ENCODE results near the gene LAPTM4A.
"Not testable (repeated sequence)": the region's sequence is repeated elsewhere in the genome, so short reads cannot be mapped to it uniquely, and the experiment has no call there.

The LAPTM4A gene

GRCh38 chr2:20051532-20052228 is at the start of gene LAPTM4A:
LAPTM4A (minus strand) TSS chr2:20051628; CDS start chr2:20051520, 108 bp downstream.
- peak; percentile 95 to 99 (median 98) for DNase-seq
- intact Hi-C loops (cut with DNase I), result loop anchor here (2.0 to 10.0 kb wide), 2 partner anchors 61 to 147 kb away; partner anchors contain the start of genes TTC32 and WDR35

DNA sequence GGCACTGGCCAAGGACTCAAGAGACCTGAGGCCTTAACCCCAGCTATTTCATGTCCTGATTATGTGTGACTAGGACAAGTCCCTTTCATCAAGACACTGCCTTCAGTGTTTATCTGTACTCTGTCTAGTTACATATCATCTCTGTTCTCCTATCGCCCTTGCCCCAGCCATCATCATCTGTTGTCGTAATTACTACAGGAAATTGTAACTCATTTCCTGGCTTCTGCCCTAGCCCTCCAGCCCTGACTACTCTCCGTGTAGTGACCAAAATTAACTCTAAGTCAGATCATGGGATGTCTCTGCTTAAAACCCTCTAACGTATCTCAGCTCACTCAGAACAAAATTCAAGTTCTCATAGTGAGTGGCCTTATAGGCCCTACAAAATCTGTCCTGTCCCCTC is 49.3 kb upstream of the LAPTM4A start:
- intact Hi-C loops (cut with DNase I), result no loop called here
- DNase-seq, result no peak

DNA sequence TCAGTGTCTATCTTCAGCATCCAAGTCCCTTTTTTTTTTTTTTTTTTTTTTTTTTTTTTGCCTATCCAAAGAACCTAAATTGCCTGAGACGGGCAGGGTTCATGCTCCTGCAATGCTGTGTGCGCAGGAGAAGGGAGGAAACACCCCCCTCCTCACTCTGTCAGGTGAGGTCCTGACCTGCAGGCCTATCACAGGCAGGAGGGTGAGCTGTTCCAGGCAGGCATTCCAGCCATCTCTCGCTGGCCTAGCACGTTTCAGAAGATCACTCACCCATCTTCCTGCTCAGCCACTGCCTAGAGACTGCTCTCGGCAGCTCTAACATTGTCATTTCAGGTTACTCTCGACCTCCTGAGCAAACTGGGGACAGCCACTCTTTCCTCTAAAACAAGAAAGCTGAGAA is 48.4 kb upstream of the LAPTM4A start:
- no peak for DNase-seq
- intact Hi-C loops (cut with DNase I), result no loop called here

DNA sequence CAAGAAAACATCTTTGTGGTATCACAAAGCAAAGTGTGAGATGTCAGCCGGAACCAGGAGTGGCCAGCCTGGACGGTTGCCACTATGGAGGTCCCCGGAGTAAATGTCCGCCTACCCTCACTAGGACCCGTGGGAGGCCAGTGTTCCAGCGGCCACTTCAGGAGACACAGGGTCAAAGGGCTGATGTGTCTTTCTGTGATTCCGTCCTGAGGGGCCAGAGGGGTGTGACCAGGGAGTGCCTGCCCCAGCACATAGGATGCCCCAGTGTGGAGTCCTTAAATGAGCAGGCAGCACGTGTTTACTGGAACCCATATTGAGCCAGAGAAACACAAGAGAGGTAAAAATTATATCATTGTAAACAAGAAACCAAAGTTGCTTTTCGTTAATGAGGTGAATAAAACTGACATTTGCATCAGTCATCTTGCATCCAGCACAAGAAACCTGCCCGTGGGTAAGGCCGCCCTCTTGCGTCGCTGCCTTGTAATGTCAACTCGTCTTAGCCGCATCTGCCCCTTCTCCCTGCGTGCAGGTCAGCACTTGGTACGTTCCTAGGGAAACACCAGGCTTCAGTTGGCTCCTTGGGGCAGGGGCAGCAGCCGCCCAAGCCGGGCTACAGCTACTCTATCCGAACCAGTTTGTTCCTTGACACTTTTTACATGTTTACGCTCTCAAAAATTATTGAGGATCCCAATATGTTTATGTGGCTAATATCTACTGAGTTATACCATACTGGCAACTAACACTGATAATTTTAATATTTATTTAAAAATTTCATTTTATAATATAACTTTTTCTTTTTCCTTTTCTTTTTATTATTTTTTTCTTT is 46.7 kb upstream of the LAPTM4A start:
- peak; percentile 60 to 92 (median 84) for DNase-seq
- intact Hi-C loops (cut with DNase I), result no loop called here

DNA sequence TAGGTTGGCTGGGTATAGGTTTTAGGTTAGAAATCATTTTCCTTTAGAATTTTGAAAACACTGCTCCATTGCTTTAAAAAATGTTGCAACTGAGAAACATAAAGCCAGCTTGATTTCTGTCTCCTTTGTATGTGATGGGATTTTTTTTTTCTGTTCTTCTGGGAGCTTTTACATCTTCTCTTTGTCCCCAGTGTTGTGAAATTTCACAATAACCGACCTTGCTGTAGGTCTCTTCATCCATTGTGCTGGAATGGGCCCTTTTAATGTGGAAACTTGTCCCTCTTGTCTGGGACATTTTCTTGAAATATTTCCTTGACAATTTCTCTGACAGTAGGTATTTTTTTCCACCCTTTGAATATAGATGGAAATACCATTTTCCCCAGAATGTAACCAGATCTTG is 44.0 kb upstream of the LAPTM4A start:
- DNase-seq, result no peak
- intact Hi-C loops (cut with DNase I), result no loop called here

- intact Hi-C loops (cut with DNase I), result no loop called here
- no peak for DNase-seq
These were observed 43.5 kb upstream of the LAPTM4A start for GRCh38 chr2:20094955-20095354.

DNA sequence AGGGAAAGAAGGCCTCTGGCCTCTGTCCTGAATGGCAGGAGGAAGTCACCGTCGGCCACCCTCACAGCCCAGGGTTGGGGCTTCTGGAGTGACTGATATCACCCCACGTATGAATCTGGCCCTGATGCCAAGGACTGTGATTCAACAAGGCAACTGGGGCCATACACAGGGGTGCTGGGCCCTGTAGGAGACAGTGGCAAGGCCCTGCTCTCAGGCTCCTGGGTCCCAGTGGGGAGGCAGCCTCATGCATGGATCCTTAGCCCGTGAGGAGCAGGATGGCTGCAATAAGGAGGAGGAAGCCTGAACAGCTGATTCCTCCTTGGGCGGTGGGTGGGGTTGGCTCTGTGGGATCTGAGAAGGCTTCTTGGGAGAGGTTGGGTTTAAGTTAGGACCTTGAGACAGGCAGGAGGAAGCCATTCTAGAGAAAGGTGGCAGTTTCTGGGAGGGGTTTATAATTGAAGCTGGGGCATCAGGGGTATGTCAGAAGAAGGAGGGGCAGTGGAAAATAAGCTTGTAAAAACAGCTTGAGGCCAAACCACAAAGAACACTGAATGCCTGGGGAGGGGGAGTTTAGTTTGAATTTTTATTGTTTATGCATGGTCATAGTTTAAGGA is 42.8 kb upstream of the LAPTM4A start:
- DNase-seq, result no peak
- intact Hi-C loops (cut with DNase I), result no loop called here

GRCh38 chr2:20093263-20094141 is 42.1 kb upstream of the LAPTM4A start:
- peak in 5 of 42 donors; percentile 15 to 46 (median 16) for DNase-seq
- intact Hi-C loops (cut with DNase I), result no loop called here

DNA sequence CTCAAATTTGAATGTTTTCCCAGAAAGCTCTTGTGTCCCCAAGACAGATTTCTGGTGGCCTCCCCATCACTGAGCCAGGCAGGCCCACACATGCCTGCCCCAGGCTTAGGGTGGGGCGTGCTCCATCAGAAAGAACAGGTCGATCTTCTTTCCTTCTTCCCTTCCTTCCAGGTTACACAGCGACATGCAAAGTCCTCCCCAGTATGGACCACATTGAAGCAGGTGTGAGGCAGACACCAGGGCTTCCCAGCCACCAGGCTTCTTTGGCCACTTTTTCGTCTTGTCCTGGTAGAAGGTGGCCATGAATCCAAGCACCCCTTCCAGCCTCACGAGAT is 41.4 kb upstream of the LAPTM4A start:
- DNase-seq, result no peak
- intact Hi-C loops (cut with DNase I), result no loop called here

DNA sequence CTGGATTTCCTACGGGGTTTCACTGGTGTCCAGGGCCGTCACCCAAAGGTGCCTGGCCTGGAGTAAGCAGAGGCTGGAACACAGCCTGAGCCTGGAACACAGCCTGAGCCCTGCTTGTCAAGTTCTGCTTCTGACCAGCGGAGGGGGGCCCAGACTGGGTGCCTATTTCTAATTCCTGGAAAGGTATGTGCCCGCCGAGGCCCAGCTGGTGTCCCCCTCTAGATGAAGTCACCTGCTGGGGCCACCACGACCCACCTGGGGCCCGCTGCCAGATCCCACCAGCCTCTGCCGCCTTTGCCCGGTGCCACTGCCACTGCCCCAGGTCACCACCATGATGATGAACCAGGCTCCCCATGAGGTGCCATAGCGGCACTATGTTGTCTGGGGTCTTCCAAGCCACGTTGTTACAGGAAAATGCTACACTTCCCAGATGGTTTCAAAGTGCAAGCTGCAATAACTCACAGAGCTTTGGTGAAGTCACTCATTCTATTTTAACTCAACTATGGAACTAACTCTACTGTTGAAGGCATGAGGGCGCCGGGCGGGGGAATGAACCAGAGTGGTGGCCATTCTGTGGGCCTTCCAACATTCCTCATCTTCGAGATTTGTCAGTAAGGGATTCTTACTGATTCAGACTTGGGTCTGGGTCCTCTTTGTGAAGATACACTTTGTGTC is 40.9 kb upstream of the LAPTM4A start:
- intact Hi-C loops (cut with DNase I), result no loop called here
- no peak for DNase-seq

DNA sequence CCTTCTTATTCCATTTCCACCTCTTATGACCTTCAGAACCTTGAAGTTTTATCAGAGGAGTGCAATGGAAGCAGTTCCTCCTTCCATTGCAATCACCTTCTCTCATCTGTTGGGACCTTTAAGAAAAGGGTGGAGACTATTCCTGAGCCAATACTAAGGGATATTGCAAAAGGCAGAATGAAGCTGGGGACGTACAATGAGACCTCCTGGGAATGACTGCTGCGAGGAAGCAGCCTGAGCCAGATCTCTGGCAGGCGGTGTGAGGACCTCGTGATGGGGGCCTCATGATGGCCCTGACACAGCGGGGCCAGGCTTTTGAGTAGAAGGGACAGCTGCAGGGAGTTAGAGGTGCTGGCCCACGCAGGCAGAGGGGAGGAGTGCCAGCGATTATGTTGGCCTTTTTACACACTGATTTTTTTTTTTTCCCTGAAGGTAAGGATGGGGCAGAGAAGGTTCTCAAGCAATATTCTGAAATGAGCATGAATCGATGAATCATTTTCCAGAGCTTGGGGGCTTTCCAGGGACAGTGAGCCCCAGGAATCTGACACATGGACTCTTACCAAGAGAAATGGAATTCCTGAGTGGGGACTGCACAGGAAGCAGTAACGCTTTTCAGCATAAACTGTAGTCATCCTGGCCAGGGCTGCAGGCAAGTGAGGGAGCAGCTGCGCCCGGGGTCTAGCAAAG is 40.0 kb upstream of the LAPTM4A start:
- intact Hi-C loops (cut with DNase I), result no loop called here
- DNase-seq, result no peak

- intact Hi-C loops (cut with DNase I), result no loop called here
- DNase-seq, result no peak
These were observed 38.5 kb upstream of the LAPTM4A start for GRCh38 chr2:20089715-20090464.

DNA sequence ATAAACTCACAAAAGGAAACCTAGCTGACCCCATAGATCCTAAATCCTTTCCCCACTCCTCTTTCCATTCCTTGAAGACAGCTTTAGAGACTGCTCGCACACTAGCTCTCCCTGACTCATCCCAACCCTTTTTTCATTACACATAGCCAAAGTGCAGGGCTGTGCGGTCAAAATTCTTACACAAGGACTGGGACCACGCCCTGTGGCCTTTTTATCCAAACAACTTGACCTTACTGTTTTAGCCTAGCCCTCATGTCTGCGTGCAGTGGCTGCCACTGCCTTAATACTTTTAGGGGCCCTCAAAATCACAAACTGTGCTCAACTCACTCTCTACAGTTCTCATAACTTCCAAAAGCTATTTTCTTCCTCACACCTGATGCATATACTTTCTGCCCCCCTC is 34.5 kb upstream of the LAPTM4A start:
- DNase-seq; intact Hi-C loops (cut with DNase I): not testable (repeated sequence)

DNA sequence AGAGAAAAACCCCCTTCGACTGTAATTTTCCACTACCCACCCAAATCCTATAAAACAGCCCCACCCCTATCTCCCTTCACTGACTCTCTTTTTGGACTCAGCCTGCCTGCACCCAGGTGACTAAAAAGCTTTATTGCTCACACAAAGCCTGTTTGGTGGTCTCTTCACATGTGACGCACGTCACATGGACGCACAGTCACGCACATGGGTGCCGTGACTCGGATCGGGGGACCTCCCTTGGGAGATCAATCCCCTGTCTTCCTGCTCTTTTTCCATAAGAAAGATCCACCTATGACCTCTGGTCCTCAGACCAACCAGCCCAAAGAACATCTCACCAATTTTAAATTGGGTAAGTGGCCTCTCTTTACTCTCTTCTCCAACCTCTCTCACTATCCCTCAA is 31.4 kb upstream of the LAPTM4A start:
- DNase-seq; intact Hi-C loops (cut with DNase I): not testable (repeated sequence)

GRCh38 chr2:20081841-20082240 is 30.4 kb upstream of the LAPTM4A start:
- no peak for DNase-seq
- intact Hi-C loops (cut with DNase I), result no loop called here

DNA sequence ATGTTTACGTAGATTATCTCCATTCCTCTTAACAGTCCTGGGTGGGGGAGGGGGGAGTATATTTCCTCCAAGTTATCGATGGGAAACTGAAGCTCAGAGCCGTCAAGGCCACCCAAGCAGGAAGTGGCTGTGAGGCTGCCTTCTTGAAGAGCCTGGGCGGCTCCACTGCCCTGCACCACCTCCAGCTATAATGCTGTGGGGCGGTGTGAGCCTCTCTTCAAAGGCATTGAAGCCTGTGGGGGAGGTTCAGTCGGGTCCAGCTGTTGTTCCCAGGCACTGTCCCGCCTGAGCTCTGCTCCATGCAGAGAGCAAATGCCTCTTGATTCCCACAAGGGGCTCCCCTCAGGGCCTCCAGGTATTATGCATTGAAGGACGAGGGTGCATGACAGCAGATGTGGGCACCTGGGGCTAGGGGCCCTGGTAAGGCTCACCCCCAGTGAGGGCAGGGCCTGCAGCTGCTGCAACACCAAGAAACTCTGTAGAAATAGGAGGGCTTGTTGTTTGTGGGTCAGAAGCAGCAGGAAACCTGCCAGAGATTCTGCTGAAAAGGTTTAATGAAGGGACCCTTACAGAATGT is 29.5 kb upstream of the LAPTM4A start:
- no peak for DNase-seq
- intact Hi-C loops (cut with DNase I), result no loop called here

- intact Hi-C loops (cut with DNase I), result no loop called here
These were observed 29.0 kb upstream of the LAPTM4A start for GRCh38 chr2:20080428-20080827.

More at GRCh38 chr2:20080428-20080827, 29.0 kb upstream of the LAPTM4A start:
- no peak for DNase-seq
